Measurements from ENCODE around the gene ZSWIM9. TPM values are rescaled to one million over a fixed set of nuclear protein-coding genes. Genes with fewer than 3 reads are reported as not detected.

Gene ZSWIM9
- total RNA-seq, 1 donor from 2014 or later = 0.36 TPM

- no peak overlapping the region for H3K9ac ChIP-seq
- H3K4me3 Mint-ChIP-seq = no peak overlapping the region
Measured at GRCh38 chr19:48246101-48246500, 75.6 kb downstream of the ZSWIM9 start.

GRCh38 chr19:48247212-48247611 lies 76.7 kb downstream of the ZSWIM9 start:
- H3K27ac ChIP-seq = no peak overlapping the region
- no peak overlapping the region for H2AFZ ChIP-seq (replicated peaks)
- H3K36me3 ChIP-seq = peaks cover 12% of the 10 kb centered on the region
- peaks cover 10% of the 10 kb centered on the region for H3F3A ChIP-seq (ENCODE audit: low read depth)
- Mint-ChIP-seq H3K4me3 (no peak overlapping the region), H3K27ac (no peak overlapping the region), H3K4me1 (peaks cover 9% of the 10 kb centered on the region), H3K27me3 (ENCODE audit: insufficient read depth, low read depth) (no peaks in the 10 kb centered on the region), H3K36me3 (peaks cover 37% of the 10 kb centered on the region), H3K9me3 (no peaks in the 10 kb centered on the region)
- no peaks in the 10 kb centered on the region for H3K79me2 ChIP-seq (ENCODE audit: low read depth)
- DNase-seq (ENCODE audit: low spot score) = no peak
- no peaks in the 10 kb centered on the region for H3K27me3 ChIP-seq
- H3K9me3 ChIP-seq (ENCODE audit: low read depth) = no peaks in the 10 kb centered on the region
- no peak overlapping the region for H3K4me3 ChIP-seq
- H3K4me1 ChIP-seq = no peaks in the 10 kb centered on the region
- no peak for TF ChIP-seq EZH2phosphoT487 (IDR thresholded peaks at IDR 0.05)
- no peak for TF ChIP-seq EZH2 (IDR thresholded peaks at IDR 0.05)
- no peak for TF ChIP-seq CTCF (IDR thresholded peaks at IDR 0.05)
- H3K4me2 ChIP-seq = no peak overlapping the region
- H4K20me1 ChIP-seq (ENCODE audit: low read depth) = no peaks in the 10 kb centered on the region
- H3K9ac ChIP-seq = no peak overlapping the region

More at GRCh38 chr19:48246101-48246500, 75.6 kb downstream of the ZSWIM9 start:
- no peak for TF ChIP-seq EZH2 (IDR thresholded peaks at IDR 0.05)
- TF ChIP-seq CTCF (IDR thresholded peaks at IDR 0.05) = no peak
- TF ChIP-seq EZH2phosphoT487 (IDR thresholded peaks at IDR 0.05) = no peak
- Mint-ChIP-seq H3K9me3 (no peaks in the 10 kb centered on the region), H3K27me3 (ENCODE audit: insufficient read depth, low read depth) (no peaks in the 10 kb centered on the region), H3K36me3 (peaks cover 38% of the 10 kb centered on the region), H3K27ac (no peak overlapping the region), H3K4me1 (peaks cover 7% of the 10 kb centered on the region)
- H3K4me2 ChIP-seq = no peak overlapping the region
- no peaks in the 10 kb centered on the region for H3K79me2 ChIP-seq (ENCODE audit: low read depth)
- H3K4me1 ChIP-seq = no peaks in the 10 kb centered on the region
- no peak overlapping the region for H2AFZ ChIP-seq (replicated peaks)
- DNase-seq (ENCODE audit: low spot score) = no peak
- peaks cover 10% of the 10 kb centered on the region for H3F3A ChIP-seq (ENCODE audit: low read depth)
- no peaks in the 10 kb centered on the region for H3K9me3 ChIP-seq (ENCODE audit: low read depth)
- no peaks in the 10 kb centered on the region for H3K27me3 ChIP-seq
- H4K20me1 ChIP-seq (ENCODE audit: low read depth) = no peaks in the 10 kb centered on the region
- no peak overlapping the region for H3K4me3 ChIP-seq
- H3K36me3 ChIP-seq = peaks cover 12% of the 10 kb centered on the region
- no peak overlapping the region for H3K27ac ChIP-seq

Other genes starting within 250 kb of the ZSWIM9 start
- gene BSPH1, start 178.5 kb upstream of the ZSWIM9 start, total RNA-seq (ENCODE audit: low replicate concordance) = not detected in 2 replicates
- gene ELSPBP1, start 176.0 kb upstream of the ZSWIM9 start, total RNA-seq (ENCODE audit: low replicate concordance) = not detected in 2 replicates
- not detected in 2 replicates for gene CABP5, start 126.6 kb upstream of the ZSWIM9 start, total RNA-seq (ENCODE audit: low replicate concordance)
- not detected in 2 replicates for gene PLA2G4C, start 59.9 kb upstream of the ZSWIM9 start, total RNA-seq (ENCODE audit: low replicate concordance)
- 40.0 and 88.9 TPM in 2 replicates for gene LIG1, start 336 bp upstream of the ZSWIM9 start, total RNA-seq (ENCODE audit: low replicate concordance)
- 46.6 and 59.7 TPM in 2 replicates for gene CARD8, start 85.2 kb downstream of the ZSWIM9 start, total RNA-seq (ENCODE audit: low replicate concordance)
- gene ZNF114, start 99.4 kb downstream of the ZSWIM9 start, total RNA-seq (ENCODE audit: low replicate concordance) = 5.4 and 6.0 TPM in 2 replicates
- gene EMP3, start 154.9 kb downstream of the ZSWIM9 start, total RNA-seq (ENCODE audit: low replicate concordance) = 1.2 and 10.7 TPM in 2 replicates
- gene TMEM143, start 193.3 kb downstream of the ZSWIM9 start, total RNA-seq (ENCODE audit: low replicate concordance) = 3.1 and 9.4 TPM in 2 replicates
- not detected in 2 replicates for gene SYNGR4, start 193.7 kb downstream of the ZSWIM9 start, total RNA-seq (ENCODE audit: low replicate concordance)
- 106 and 161 TPM in 2 replicates for gene KDELR1, start 220.9 kb downstream of the ZSWIM9 start, total RNA-seq (ENCODE audit: low replicate concordance)
- gene GRIN2D, start 223.0 kb downstream of the ZSWIM9 start, total RNA-seq (ENCODE audit: low replicate concordance) = 0.28 and 0.45 TPM in 2 replicates